AG04450 (cell line): ENCODE results near the gene LIN28B. TPM values are rescaled to one million over a fixed set of nuclear protein-coding genes. Genes with fewer than 3 reads are reported as not detected.

Source experiments
- CTCF ChIA-PET: fragments of 300-600, 350-600 bp; formaldehyde crosslinking; extraction: SDS; loops from one replicate; lab custom pipeline; 2022; ENCODE audit warnings: antibody characterized with exemption, inconsistent platforms; lab: Charles Lee
- POLR2A ChIA-PET: fragments of 350-600 bp; formaldehyde crosslinking; extraction: SDS; loops from one replicate; lab custom pipeline; 2021; ENCODE audit warnings: antibody characterized with exemption, inconsistent platforms; lab: Yijun Ruan, JAX
- DNase-seq: peaks from one replicate; pipeline ENCODE4 v3.0.0-alpha.2; 2011; ENCODE audit warnings: low read depth, low spot score
- H3K27ac ChIP-seq: one replicate; pipeline ENCODE4 v1.5.1; 2012; ENCODE audit warnings: low read depth, low read length, control low read depth
- H3K27me3 ChIP-seq: one replicate; pipeline ENCODE4 v1.6.0; 2012; ENCODE audit warnings: low read length; ENCODE audit not compliant: control insufficient read depth, insufficient read depth
- H3K4me3 ChIP-seq: 2 replicates; pipeline ENCODE4 v1.5.1; 2011; ENCODE audit warnings: mild to moderate bottlenecking, low read depth, low read length, control low read depth
- H3K9me3 ChIP-seq: 2 replicates; pipeline ENCODE4 v1.5.1; 2012; ENCODE audit warnings: low read length; ENCODE audit not compliant: control insufficient read depth, insufficient read depth
- CTCF ChIP-seq: IDR thresholded peaks from 2 replicates; pipeline ENCODE4 v1.5.1; 2011; ENCODE audit warnings: low read depth, low read length, control low read depth, inconsistent platforms
- polyA plus RNA-seq: library from polyadenylated mRNA; depleted of rRNA; stranded (reverse); fragments of >200 nt; gene quantifications from 2 replicates; pipeline ENCODE4 v1.2.3, GENCODE V29; 2011

LIN28B gene
- polyA plus RNA-seq, 1 experiment, result not detected

- POLR2A ChIA-PET, result no interaction called here
- CTCF ChIA-PET, result interaction anchor here (1.5 kb wide), 1 partner anchor 269 kb away, joined by 7 read pairs; no protein-coding TSS in a partner anchor
- H3K27ac ChIP-seq, result no peak overlapping the region
- H3K27me3 ChIP-seq, result no peaks in the 10 kb centered on the region
- H3K9me3 ChIP-seq, result no peaks in the 10 kb centered on the region
- TF ChIP-seq CTCF, result no peak
- no peak overlapping the region for H3K4me3 ChIP-seq
- no peak for DNase-seq
Measured at GRCh38 chr6:105094133-105094640, 137.3 kb downstream of the LIN28B start.

DNA sequence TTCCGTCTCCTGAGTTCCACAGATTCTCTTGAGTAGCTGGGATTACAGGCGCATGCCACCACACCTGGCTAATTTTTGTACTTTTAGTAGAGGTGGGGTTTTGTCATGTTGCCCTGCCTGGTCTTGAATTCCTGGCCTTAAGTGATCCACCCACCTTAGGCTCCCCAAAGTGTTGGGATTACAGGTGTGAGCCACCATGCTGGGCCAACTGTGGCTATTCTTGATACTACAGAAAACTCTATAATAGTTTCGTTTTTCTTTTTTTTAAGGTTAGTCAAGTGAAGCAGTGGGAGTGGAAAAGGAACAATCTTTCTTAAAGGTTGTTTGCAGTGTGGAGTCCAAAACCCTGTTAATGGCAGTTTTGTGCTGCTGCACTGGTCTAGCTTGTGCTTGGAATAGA lies 138.2 kb downstream of the LIN28B start:
- Histone ChIP-seq H3K27ac (no peak overlapping the region), H3K4me3 (no peak overlapping the region), H3K9me3 (no peaks in the 10 kb centered on the region), H3K27me3 (no peaks in the 10 kb centered on the region)
- no peak for TF ChIP-seq CTCF
- CTCF ChIA-PET, result interaction anchor here (1.5 to 6.5 kb wide), 2 partner anchors 7 to 268 kb away, joined by 7 to 53 read pairs; no protein-coding TSS in a partner anchor
- POLR2A ChIA-PET, result no interaction called here
- no peak for DNase-seq

GRCh38 chr6:105097288-105097687 lies 140.4 kb downstream of the LIN28B start:
- no peak for DNase-seq
- CTCF ChIA-PET, result interaction anchor here (0.9 to 6.5 kb wide), 2 partner anchors 9 to 11 kb away, joined by 3 to 53 read pairs; no protein-coding TSS in a partner anchor
- Histone ChIP-seq H3K9me3 (no peaks in the 10 kb centered on the region), H3K27ac (no peak overlapping the region), H3K4me3 (no peak overlapping the region), H3K27me3 (no peaks in the 10 kb centered on the region)
- POLR2A ChIA-PET, result interaction anchor here (0.6 kb wide), 1 partner anchor 12 kb away, joined by 8 read pairs; no protein-coding TSS in a partner anchor
- TF ChIP-seq CTCF, result no peak

DNA sequence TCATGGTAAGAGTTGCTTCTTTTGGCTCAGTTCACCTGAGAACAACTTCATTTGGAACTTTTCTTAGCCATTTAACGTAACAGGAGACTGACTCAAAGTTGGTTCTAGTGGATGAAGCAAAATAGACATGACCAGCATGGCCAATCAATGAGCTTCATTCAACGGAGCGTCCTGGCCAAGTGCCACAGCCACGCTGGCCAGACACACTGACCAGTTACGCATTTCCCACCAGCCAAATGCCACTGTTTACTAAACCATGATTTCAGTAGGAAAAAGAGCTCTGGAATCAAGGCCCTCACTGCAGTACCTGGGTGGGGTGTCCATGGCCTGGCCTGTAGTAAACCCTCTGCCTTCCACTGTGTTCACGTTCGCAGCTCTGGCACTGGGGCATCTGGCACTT lies 142.5 kb downstream of the LIN28B start:
- Histone ChIP-seq H3K4me3 (no peak overlapping the region), H3K9me3 (no peaks in the 10 kb centered on the region), H3K27ac (no peak overlapping the region), H3K27me3 (no peaks in the 10 kb centered on the region)
- ChIA-PET POLR2A (no interaction called here), CTCF (interaction anchor here (6.5 kb wide), 1 partner anchor 11 kb away, joined by 53 read pairs; no protein-coding TSS in a partner anchor)
- no peak for DNase-seq
- no peak for TF ChIP-seq CTCF

DNA sequence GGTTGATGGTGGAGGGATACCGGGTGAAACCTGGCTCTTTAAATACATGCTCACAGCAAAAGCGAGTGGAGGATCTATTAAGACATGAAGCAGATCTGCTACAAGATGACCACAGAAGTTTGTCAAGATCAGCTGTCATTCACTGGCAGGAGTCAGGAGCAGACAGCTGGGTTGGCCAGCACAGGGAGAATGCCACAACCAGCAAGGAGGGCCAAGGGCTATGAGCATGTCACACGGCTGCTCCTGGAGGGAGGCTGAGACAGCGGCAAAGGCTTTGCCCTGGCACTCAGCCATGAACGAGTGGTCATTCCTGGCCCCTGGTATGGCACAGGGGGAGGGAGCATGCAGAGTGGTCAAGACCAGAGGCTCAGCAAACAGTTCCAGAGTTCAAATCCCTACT lies 145.3 kb downstream of the LIN28B start:
- Histone ChIP-seq H3K4me3 (no peak overlapping the region), H3K9me3 (no peaks in the 10 kb centered on the region), H3K27me3 (no peaks in the 10 kb centered on the region), H3K27ac (no peak overlapping the region)
- POLR2A ChIA-PET, result no interaction called here
- CTCF ChIA-PET, result interaction anchor here (0.5 to 0.8 kb wide), 2 partner anchors 14 to 301 kb away, joined by 3 to 4 read pairs; partner anchors contain the start of gene PREP
- no peak for DNase-seq
- no peak for TF ChIP-seq CTCF
